H7 (cell line): ENCODE results near the gene UBAC1. TPM values are rescaled to one million over a fixed set of nuclear protein-coding genes. Genes with fewer than 3 reads are reported as not detected.

Source experiments
- DNase-seq: peaks from one replicate; pipeline ENCODE4 v3.0.0; 2012
- H3K27me3 ChIP-seq: 2 replicates; pipeline ENCODE4 v1.6.0; 2011; ENCODE audit warnings: mild to moderate bottlenecking, low read length; ENCODE audit not compliant: control insufficient read depth, insufficient read depth
- H3K36me3 ChIP-seq: replicated peaks from 2 replicates; pipeline ENCODE4 v1.5.1; 2011; ENCODE audit warnings: low read length; ENCODE audit not compliant: control insufficient read depth, insufficient read depth
- H3K4me3 ChIP-seq: 2 replicates; pipeline ENCODE4 v1.5.1; 2011; ENCODE audit warnings: low read depth, mild to moderate bottlenecking, control low read depth, low read length, moderate library complexity; ENCODE audit not compliant: insufficient read depth
- total RNA-seq: library from RNA; depleted of rRNA; stranded (reverse); fragments of >200 nt; shearing (Covaris generic); gene quantifications from 2 replicates; pipeline ENCODE4 v1.2.3, GENCODE V29; 2014

UBAC1 gene
- total RNA-seq, 1 experiment from 2014 or later: 77.0 TPM

DNA sequence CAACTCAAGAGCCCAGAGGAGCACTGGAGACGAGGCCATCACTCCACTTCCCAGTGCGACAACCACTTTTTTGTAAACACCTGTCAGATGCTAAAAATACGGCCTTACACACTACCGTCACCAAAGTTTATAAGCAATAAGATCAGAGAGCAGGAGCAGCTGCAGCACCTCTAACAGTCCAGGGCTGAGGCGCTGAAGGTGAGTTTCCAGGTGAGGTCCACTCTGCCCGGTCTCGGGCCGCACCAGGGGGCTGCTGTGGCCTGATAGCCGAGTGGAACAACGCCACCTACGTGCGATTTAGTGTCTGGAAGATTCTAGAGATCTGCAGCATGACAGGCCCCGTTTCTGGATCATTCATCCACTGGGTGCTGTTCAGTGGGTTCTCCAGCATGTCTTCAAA is 28.1 kb downstream of the UBAC1 start:
- H3K27me3 ChIP-seq: no peaks in the 10 kb centered on the region
- H3K4me3 ChIP-seq: no peak overlapping the region
- DNase-seq: peak; percentile 61
- peaks cover 15% of the 10 kb centered on the region for H3K36me3 ChIP-seq

DNA sequence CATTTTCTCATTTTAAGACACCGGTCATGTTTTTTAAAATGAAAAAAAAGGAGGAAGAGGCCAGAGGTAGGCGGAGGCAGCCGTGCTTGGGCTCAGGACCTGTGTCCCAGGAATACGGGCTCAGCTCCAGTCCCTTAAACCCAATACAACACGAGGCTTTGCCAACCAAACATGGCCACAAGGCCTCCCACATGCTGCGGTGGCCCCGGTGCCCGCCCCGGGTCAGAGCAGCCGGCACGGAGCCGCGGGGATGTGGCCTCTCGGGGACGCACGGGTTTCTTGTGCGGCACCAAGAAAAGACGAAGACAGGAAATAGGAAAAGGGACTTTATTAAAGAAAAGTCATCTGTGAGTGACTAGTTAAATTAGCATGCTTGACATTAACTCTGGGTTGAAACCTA is 28.5 kb downstream of the UBAC1 start:
- Histone ChIP-seq H3K4me3 (no peak overlapping the region), H3K27me3 (no peaks in the 10 kb centered on the region), H3K36me3 (peaks cover 11% of the 10 kb centered on the region)
- peak; percentile 44 for DNase-seq

DNA sequence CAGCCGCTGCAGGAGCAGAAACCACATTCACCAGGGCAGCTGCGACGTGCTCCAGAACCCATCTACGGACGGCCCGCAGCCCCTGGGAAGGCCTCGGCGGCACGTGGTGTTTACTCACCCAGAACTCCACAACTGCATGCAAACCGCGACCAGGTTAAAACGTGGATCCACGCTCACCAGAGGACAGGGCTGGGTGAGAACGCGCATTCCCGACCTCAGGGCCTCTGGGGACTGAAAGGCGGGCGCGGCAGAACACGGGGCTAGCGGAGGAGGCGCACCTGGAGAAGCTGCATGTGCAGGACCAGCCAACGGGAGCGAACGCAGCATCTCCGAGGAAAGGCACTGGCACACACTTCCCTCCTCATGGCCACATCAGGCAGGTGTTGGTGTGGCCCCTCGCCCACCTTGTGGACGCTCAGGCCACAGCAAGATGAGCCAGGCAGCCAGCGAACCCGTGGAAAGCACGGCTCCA is 29.8 kb downstream of the UBAC1 start:
- Histone ChIP-seq H3K36me3 (peaks cover 9% of the 10 kb centered on the region), H3K27me3 (no peaks in the 10 kb centered on the region), H3K4me3 (no peak overlapping the region)
- peak; percentile 52 for DNase-seq

DNA sequence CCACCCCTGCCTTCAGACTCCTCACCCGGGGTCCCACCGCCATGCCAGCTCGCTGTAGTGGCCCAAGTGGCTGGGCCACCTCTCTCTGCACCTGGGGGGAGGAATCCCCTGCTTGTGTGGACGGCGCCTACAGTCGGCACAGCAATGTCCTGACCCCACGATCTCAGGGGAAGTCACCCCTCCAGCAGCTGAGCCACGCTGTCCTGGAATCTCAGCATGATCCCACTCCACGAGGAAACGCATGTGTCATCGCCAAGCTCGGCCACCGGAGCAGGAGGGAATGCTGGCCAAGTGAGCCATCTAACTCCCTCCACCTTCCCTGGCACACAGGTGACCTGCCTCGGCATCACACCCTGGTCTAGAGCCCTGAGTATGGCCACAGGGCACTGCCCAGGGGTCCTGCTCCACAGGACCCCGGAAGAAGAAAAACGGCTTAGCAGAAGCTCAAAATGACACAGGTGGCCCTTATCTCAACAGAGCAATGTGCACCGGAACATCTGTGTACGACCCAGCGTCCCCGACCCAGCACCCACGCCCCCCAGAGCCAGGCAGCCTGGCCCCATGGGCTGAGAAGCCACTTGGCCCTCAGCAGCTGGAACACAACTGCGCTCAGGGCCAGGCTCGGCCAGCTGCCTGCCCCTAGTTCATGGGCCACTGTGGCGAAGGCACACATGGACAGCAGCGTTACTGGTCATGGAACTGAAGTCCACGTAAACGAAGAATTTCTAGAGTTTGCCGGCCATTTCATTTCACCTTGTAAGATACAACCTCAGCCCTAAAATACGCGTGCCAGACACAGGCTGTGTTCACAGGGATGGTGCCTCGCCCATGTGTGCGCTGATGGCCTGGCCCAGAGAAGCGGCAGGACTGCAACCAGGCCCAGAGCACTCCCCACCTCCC is 30.5 kb downstream of the UBAC1 start:
- DNase-seq: no peak
- Histone ChIP-seq H3K4me3 (no peak overlapping the region), H3K36me3 (peaks cover 8% of the 10 kb centered on the region), H3K27me3 (no peaks in the 10 kb centered on the region)

DNA sequence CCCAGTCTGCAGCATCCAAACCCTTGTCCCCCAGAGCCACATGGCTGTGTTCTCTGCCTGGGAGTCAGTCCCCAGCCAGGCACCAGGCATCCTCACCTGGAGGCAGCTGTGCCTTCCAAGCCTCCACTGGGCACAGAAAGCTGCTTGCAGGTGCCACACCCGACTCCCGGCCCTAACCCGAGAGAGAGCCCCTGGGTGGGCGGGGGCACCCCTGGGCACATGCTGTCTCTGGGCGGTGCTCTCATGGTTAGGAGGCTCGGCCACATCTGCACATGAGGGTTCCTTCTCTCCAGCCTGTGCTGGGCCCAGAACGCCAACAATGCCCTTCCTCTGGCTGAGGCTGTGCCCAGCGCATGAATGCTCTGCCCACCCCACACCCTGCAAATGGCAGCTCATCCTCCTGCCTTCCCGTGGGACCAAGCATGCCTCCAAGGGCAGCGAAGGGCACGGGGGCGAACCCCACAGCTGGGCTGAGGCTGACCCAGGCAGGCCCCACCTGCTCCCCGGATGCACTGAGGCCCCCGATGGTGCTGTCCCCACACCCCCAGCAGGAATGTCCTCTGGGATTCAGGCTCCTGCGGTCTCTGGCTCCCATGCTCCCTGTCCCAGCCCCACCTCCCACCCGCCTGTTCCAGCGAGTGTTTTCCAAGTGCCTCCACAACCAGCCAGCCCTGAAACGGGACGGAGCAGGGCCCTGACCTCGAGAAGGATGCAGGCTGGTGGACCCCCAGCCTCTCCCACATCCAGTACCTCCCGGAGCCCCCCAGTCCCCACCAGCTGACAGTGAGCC is 31.3 kb downstream of the UBAC1 start:
- H3K36me3 ChIP-seq: peaks cover 8% of the 10 kb centered on the region
- DNase-seq: peak; percentile 53
- H3K4me3 ChIP-seq: no peak overlapping the region
- H3K27me3 ChIP-seq: no peaks in the 10 kb centered on the region

DNA sequence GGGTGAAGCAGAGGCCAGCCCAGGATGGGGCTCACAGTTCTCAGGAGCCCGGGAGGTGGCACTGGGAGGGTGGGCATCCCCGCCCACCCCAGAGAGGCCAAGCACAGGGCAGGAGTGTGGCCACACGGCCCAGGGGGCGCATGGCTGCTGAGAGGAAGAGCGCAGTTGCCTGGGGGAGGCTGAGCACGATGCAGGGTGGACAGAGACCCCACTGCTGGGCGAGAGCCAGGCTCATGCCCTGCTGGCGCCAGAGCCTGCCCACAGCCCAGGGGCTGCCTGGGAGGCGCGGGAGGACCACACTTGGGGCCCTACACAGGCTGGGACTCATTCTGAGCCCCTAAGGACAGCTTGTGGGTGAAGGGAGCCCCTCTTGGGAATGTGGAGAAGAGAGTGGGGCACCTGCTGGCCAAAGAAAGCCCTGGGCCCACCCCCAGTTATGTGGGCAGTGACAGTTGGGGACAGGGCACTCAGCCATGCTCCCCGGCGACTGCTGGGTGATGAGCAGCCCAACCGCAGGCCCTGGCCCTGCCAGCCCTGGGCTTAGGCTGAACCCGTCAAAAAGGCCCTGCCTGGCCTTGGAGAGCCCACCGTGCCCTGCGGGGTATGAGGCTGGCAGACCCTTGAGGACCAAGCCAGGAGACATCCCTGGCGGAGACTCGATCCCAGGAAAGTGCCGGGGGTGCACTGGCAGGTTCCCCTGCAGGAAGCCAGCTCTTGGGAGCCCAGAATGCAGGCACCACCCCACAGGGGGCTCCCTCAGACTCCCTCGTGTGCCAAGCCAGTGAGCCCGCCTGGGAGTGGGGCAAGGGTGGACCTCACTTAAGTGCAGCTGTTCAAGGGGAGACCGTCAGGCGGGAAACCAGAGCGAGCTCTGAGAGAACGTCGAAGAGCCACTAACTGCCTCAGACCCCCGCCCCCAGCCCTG is 32.2 kb downstream of the UBAC1 start:
- Histone ChIP-seq H3K4me3 (no peak overlapping the region), H3K27me3 (no peaks in the 10 kb centered on the region), H3K36me3 (peaks cover 8% of the 10 kb centered on the region)
- peak; percentile 43 for DNase-seq

DNA sequence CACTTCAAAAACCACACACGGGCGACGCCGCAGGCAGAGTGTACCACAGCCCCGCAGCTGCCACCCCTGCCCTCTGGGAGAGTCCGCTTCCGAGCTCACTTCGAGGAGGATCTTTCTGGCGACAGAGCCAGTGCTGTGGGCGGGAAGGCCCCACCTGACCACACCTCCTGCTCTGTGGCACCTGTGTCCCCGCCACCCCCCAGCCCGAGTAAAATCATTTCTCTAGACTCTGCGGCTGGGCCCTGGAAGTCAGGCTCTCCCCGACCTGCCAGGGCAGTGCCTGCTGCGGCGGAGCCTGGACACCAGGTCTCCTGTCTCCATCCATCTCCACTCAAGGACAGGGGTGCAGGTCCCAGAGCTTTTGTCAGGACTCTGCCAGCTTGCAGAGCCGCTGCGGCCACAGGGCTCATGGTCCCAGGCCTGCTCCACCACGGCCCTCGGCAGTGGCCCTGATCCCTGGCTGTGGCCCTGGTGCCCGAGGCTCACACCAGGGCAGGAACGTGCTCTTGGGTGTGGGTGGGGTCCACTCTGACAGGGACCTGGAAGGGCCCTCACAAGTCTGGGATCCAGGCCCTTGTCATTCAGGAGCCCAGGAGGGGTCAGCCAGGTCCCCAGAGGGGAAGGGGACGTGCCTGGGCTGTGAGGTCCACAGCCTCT is 33.0 kb downstream of the UBAC1 start:
- no peak overlapping the region for H3K4me3 ChIP-seq

DNA sequence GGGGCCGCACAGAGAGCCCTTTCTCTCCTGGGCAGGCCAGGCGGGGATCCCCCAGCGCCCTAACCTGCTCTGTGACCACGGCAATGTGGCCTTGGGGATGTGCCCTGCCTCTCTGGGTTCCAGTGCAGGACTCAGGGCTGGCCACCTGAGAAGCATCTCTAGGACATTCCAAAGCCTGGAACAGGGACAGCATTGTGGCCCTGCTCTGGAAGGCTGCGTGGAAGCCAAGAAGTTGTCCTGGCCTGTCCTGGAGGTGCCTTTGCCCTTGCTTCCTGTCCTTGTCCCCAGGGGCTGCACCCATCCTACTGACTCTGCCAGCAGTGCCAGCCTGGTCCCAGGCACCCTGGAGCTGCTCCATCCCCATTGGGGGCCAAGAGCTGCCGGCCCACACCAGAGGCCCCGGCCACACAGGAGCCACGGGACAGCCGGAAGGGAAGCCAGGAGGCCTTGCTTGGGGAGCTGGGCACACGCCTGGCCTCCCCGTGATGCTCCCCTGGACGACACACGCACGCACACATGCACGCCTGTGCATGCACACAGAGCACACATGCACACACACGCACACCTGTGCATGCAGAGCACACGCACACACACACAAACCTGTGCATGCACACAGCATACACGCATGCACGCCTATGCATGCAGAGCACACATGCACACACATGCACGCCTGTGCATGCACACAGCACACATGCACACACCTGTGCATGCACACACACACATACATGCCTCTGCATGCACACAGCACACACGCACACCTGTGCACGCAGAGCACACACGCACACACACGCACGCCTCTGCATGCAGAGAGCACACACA is 33.8 kb downstream of the UBAC1 start:
- Histone ChIP-seq H3K27me3 (no peaks in the 10 kb centered on the region), H3K36me3 (peaks cover 2% of the 10 kb centered on the region; the same call in 1 of the 2 replicates), H3K4me3 (no peak overlapping the region)
- peak; percentile 47 for DNase-seq

More for the DNA sequence above, 33.0 kb downstream of the UBAC1 start:
- H3K36me3 ChIP-seq: peaks cover 5% of the 10 kb centered on the region
- DNase-seq: peak; percentile 58
- H3K27me3 ChIP-seq: no peaks in the 10 kb centered on the region

DNA sequence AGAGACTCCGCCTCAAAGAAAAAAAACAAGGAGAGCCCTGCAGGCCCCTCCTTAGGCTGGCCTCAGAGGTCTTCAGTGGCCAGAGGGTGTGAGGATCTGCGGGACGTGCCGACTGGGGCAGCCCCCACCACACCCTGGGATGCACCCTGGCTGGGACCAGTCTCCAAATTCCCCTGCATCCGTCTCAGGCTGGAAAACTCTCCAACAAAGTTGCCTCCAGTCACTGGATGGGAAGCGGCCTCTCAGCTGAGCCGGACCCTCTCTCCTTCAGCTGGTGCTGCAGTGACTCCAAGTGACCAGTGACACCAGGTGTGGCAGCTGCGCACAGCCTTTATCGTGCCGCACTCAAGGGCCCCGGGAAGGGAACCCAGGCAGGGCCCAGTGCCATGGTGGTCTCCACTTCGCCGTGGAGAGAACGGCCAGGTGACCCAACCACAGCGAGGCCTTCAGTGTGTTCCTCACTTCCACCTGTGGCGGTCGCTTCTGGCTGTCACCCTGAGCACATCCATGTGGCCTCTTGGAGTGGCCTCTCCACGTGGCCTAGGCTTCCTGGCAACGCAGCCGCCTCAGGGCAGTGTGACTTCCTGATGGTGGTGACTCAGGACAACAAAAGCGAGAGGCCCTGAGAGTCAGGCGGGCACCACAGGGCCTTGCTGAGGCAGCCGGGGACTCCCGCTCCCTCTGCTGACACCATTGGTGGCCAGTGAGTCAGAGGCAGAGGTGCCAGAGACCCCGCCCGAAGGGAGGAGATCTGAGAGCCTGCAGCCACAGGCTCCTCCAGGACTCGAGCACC is 34.6 kb downstream of the UBAC1 start:
- H3K27me3 ChIP-seq: no peaks in the 10 kb centered on the region
- peak; percentile 58 for DNase-seq
- H3K36me3 ChIP-seq: peaks cover 1% of the 10 kb centered on the region; the same call in 1 of the 2 replicates
- no peak overlapping the region for H3K4me3 ChIP-seq

DNA sequence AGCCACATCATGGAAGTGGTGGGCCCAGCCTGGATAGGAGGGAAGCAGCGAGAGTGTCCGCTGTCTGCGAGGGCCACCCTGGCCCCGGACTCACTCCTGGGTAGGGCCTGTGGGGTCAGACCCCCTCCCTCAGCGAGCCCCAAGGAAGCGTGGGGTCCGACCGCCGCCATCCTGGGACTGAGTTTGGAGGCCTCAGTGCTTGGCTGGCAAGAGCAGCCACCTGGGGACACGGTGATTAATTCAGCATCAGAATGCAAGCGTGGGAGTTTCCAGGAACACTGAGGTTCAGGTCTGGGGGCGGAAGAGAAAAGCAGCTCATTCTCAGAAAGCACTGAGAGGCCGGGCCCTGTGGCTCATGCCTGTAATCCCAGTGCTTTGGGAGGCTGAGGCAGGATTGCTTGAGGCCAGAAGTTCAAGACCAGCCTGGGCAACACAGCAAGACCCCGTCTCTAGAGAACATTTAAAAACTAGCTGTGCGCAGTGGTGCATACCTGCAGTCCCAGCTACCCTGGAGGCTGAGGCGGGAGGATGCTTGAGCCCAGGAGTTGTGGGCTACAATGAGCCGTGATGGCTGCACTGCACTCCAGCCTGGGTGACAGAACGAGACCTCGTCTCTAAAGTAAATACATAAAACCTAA is 35.6 kb downstream of the UBAC1 start:
- no peaks in the 10 kb centered on the region for H3K27me3 ChIP-seq
- H3K4me3 ChIP-seq: no peak overlapping the region
- H3K36me3 ChIP-seq: no peaks in the 10 kb centered on the region
- DNase-seq: peak; percentile 65

DNA sequence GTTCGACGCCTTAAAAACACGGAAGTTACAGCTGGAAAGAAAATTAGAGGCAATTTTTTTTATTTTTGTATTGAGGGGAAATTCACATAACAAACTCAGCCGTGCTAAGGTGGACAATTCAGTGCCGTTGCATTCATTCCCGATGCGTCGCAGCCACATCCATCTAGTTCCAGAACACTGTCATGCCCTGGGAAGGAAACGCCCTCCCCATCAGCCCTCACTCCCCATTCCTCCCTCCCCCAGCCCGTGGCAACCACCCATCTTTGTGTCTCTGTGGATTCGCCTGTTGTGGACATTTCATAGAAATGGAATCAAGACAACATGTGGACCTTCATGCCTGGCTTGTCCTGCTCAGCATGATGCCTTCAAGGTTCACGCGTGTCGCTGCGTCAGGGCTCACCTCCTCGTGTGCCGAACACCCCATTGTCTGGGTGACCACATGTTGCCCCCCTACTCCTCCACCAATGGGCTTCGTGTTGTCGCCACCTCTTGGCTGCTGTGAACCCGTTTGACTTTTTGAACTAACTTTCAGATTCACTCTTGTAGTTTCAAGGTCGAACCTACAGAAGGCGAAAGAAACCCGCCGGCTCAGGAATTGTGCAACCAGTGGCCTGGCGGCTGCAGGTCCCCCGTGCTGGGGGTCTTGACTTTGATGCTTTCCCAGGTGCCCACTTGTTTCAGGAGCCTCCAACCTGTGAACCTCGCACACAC is 36.4 kb downstream of the UBAC1 start:
- DNase-seq: peak; percentile 82
- no peaks in the 10 kb centered on the region for H3K27me3 ChIP-seq
- H3K36me3 ChIP-seq: no peaks in the 10 kb centered on the region
- H3K4me3 ChIP-seq: no peak overlapping the region

DNA sequence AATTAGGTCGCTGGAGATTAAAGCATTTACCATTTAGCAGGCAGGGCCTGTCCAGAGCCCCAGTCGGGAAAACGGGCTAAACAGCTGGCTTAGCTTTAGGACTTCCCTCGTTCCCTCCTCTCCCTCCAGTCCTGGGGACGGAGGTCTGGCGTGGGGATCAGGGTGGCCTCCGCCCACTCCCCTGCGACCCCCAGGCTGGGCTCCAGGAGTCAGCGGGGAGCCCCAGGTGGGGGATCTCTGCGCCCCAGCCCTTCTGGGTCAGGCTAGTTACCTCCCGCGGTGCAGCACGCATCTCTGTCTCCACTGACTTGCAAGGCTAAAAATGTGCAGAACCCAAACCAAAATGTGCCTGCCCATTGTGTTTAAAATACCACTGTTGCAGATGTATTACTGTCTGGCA is 37.7 kb downstream of the UBAC1 start:
- peak; percentile 60 for DNase-seq
- no peaks in the 10 kb centered on the region for H3K27me3 ChIP-seq
- no peak overlapping the region for H3K4me3 ChIP-seq
- H3K36me3 ChIP-seq: no peaks in the 10 kb centered on the region
